Measurements from ENCODE around the gene UFM1.

DNA sequence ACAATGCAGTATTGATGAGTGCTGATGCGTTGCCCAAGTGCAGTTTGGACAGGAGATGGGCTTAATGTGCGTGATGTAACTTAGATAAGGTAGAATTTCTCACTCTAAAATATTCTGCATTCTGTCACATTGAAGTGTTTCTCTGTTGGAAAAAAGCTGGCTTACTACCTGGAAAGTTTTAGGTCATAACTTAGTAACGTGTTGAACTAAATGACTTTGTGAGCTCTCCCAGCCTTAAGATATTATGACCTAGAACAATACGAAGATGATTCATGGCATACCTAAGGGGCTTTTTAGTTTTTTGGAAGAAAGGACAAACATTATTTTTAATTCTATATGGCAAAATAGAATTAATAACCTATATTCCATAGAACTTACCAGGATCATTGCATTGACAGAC, 9.0 kb downstream of the UFM1 start:
- TF ChIP-seq GATA2 (IDR thresholded peaks at IDR 0.05; ENCODE audit: low read depth, low read length) (no peak), GATA3 (IDR thresholded peaks at IDR 0.05; ENCODE audit: low read depth, low read length) (no peak)

Measured in SH-SY5Y (cell line).